ENCODE results near the gene TAOK1. TPM values are rescaled to one million over a fixed set of nuclear protein-coding genes. Genes with fewer than 3 reads are reported as not detected.

TAOK1 gene
- total and polyA plus RNA-seq, 2 of the 13 experiments (the other 11 are each of a cell fraction or from before 2014, with no cell fraction given) = 14.1 to 23.0 TPM

DNA sequence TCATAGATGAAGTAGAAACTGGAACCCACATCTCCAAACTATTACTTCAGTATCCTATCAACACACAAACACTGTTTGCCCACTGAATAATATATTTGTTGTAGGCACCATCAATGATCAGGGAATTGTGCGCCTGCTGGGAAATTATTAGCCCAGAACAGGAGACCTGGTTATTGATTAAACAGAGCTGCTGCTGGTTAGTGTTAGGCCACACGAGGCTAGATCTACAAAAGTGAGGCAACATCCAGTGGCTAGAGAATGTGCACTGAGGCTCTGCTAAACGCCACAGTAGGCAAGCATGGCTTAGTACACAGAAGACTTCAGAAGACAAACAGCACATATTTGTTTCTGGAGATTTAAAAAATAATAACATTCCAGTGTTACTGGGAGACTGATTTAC is 165.7 kb downstream of the TAOK1 start (continued):
- TF ChIP-seq, protein P1, sequence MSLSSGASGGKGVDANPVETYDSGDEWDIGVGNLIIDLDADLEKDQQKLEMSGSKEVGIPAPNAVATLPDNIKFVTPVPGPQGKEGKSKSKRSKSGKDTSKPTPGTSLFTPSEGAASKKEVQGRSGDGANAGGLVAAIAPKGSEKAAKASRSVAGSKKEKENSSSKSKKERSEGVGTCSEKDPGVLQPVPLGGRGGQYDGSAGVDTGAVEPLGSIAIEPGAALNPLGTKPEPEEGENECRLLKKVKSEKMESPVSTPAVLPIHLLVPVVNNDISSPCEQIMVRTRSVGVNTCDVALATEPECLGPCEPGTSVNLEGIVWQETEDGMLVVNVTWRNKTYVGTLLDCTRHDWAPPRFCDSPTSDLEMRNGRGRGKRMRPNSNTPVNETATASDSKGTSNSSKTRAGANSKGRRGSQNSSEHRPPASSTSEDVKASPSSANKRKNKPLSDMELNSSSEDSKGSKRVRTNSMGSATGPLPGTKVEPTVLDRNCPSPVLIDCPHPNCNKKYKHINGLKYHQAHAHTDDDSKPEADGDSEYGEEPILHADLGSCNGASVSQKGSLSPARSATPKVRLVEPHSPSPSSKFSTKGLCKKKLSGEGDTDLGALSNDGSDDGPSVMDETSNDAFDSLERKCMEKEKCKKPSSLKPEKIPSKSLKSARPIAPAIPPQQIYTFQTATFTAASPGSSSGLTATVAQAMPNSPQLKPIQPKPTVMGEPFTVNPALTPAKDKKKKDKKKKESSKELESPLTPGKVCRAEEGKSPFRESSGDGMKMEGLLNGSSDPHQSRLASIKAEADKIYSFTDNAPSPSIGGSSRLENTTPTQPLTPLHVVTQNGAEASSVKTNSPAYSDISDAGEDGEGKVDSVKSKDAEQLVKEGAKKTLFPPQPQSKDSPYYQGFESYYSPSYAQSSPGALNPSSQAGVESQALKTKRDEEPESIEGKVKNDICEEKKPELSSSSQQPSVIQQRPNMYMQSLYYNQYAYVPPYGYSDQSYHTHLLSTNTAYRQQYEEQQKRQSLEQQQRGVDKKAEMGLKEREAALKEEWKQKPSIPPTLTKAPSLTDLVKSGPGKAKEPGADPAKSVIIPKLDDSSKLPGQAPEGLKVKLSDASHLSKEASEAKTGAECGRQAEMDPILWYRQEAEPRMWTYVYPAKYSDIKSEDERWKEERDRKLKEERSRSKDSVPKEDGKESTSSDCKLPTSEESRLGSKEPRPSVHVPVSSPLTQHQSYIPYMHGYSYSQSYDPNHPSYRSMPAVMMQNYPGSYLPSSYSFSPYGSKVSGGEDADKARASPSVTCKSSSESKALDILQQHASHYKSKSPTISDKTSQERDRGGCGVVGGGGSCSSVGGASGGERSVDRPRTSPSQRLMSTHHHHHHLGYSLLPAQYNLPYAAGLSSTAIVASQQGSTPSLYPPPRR (CRISPR knock-in tag; IDR thresholded peaks at IDR 0.05; ENCODE audit: borderline replicate concordance) = peak; percentile 65; the same call in 1 of the 2 replicates
- peak; percentile 13; the same call in 1 of the 2 replicates for TF ChIP-seq NR2F6 (IDR thresholded peaks at IDR 0.05)
- peak; percentile 53; the same call in 1 of the 2 replicates for TF ChIP-seq NR2F6 (CRISPR knock-in tag; IDR thresholded peaks at IDR 0.05)
- TF ChIP-seq ZNF792 (CRISPR knock-in tag; IDR thresholded peaks at IDR 0.05) = peak; percentile 62; the same call in 1 of the 2 replicates
- peak; percentile 20; the same call in 1 of the 2 replicates for TF ChIP-seq FOXK1 (CRISPR knock-in tag; IDR thresholded peaks at IDR 0.05; ENCODE audit: borderline replicate concordance, low read depth)
- TF ChIP-seq GATAD2A (CRISPR knock-in tag; IDR thresholded peaks at IDR 0.05) = peak; percentile 77
- TF ChIP-seq GABPB1 (CRISPR knock-in tag; IDR thresholded peaks at IDR 0.05) = no peak; the same call in 1 of the 2 replicates
- TF ChIP-seq PCBP1 (IDR thresholded peaks at IDR 0.05; ENCODE audit: borderline replicate concordance, low read depth, low read length) = no peak
- TF ChIP-seq, protein P2, sequence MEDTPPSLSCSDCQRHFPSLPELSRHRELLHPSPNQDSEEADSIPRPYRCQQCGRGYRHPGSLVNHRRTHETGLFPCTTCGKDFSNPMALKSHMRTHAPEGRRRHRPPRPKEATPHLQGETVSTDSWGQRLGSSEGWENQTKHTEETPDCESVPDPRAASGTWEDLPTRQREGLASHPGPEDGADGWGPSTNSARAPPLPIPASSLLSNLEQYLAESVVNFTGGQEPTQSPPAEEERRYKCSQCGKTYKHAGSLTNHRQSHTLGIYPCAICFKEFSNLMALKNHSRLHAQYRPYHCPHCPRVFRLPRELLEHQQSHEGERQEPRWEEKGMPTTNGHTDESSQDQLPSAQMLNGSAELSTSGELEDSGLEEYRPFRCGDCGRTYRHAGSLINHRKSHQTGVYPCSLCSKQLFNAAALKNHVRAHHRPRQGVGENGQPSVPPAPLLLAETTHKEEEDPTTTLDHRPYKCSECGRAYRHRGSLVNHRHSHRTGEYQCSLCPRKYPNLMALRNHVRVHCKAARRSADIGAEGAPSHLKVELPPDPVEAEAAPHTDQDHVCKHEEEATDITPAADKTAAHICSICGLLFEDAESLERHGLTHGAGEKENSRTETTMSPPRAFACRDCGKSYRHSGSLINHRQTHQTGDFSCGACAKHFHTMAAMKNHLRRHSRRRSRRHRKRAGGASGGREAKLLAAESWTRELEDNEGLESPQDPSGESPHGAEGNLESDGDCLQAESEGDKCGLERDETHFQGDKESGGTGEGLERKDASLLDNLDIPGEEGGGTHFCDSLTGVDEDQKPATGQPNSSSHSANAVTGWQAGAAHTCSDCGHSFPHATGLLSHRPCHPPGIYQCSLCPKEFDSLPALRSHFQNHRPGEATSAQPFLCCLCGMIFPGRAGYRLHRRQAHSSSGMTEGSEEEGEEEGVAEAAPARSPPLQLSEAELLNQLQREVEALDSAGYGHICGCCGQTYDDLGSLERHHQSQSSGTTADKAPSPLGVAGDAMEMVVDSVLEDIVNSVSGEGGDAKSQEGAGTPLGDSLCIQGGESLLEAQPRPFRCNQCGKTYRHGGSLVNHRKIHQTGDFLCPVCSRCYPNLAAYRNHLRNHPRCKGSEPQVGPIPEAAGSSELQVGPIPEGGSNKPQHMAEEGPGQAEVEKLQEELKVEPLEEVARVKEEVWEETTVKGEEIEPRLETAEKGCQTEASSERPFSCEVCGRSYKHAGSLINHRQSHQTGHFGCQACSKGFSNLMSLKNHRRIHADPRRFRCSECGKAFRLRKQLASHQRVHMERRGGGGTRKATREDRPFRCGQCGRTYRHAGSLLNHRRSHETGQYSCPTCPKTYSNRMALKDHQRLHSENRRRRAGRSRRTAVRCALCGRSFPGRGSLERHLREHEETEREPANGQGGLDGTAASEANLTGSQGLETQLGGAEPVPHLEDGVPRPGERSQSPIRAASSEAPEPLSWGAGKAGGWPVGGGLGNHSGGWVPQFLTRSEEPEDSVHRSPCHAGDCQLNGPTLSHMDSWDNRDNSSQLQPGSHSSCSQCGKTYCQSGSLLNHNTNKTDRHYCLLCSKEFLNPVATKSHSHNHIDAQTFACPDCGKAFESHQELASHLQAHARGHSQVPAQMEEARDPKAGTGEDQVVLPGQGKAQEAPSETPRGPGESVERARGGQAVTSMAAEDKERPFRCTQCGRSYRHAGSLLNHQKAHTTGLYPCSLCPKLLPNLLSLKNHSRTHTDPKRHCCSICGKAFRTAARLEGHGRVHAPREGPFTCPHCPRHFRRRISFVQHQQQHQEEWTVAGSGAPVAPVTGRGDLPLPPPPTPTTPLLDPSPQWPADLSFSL (CRISPR knock-in tag; IDR thresholded peaks at IDR 0.05) = no peak
- no peak for TF ChIP-seq ZNF775 (CRISPR knock-in tag; IDR thresholded peaks at IDR 0.05; ENCODE audit: borderline replicate concordance)
- peak in 1 of 2 experiments; percentile 18; a peak in 1 of 4 replicates for TF ChIP-seq KLF16 (CRISPR knock-in tag; IDR thresholded peaks at IDR 0.05)
- no peak for TF ChIP-seq SOX6 (IDR thresholded peaks at IDR 0.05)
- peak; percentile 80 for TF ChIP-seq SOX6 (CRISPR knock-in tag; IDR thresholded peaks at IDR 0.05)
- peak; percentile 53; the same call in 1 of the 2 replicates for TF ChIP-seq ERF (CRISPR knock-in tag; IDR thresholded peaks at IDR 0.05)
- 0 out of 2 replicates have a peak, but pooled peaks have one; percentile 41 for TF ChIP-seq HOXA3 (CRISPR knock-in tag; IDR thresholded peaks at IDR 0.05)
- peak; percentile 56; the same call in 1 of the 2 replicates for TF ChIP-seq ZNF331 (CRISPR knock-in tag; IDR thresholded peaks at IDR 0.05)
- TF ChIP-seq SOX13 (IDR thresholded peaks at IDR 0.05) = no peak
- TF ChIP-seq SOX13 (CRISPR knock-in tag; conservative IDR thresholded peaks at IDR 0.05 in 1 of 2, IDR thresholded peaks at IDR 0.05 in 1 of 2) = peak in 1 of 2 experiments; percentile 57; a peak in 1 of 4 replicates
- TF ChIP-seq POGZ (CRISPR knock-in tag; IDR thresholded peaks at IDR 0.05) = 0 out of 2 replicates have a peak, but pooled peaks have one; percentile 30

Measured in HepG2 (cell line).